Spinal cord (tissue), 10 donors: Measurements from ENCODE around the gene CHMP6. TPM values are rescaled to one million over a fixed set of nuclear protein-coding genes. Genes with fewer than 3 reads are reported as not detected.

Experiments used
- DNase-seq, 6 donors: peaks; one replicate each; pipeline versions ENCODE4 v3.0.0 to v3.0.0-alpha.2; 2013 to 2015; ENCODE audit warnings: low spot score in 6 of 6, low read depth in 4 of 6
- H3K27ac ChIP-seq: one replicate; pipeline ENCODE4 v1.5.1; 2013; ENCODE audit warnings: low read depth, low read length, control low read depth
- H3K27me3 ChIP-seq: one replicate; pipeline ENCODE4 v1.6.1; 2013; ENCODE audit warnings: low read length; ENCODE audit not compliant: control insufficient read depth, insufficient read depth
- H3K36me3 ChIP-seq: one replicate; pipeline ENCODE4 v1.6.1; 2013; ENCODE audit warnings: low read length; ENCODE audit not compliant: control insufficient read depth, insufficient read depth
- H3K4me1 ChIP-seq: one replicate; pipeline ENCODE4 v1.6.1; 2013; ENCODE audit warnings: low read length; ENCODE audit not compliant: control insufficient read depth, insufficient read depth
- H3K4me3 ChIP-seq: one replicate; pipeline ENCODE4 v1.5.1; 2013; ENCODE audit warnings: low read depth, low read length, control low read depth
- H3K9me3 ChIP-seq: one replicate; pipeline ENCODE4 v1.6.1; 2013; ENCODE audit warnings: low read length; ENCODE audit not compliant: control insufficient read depth, insufficient read depth
- WGBS: methylation state at CpG from one replicate; pipeline ENCODE4 v1.1.5; 2013; ENCODE audit warnings: missing lambda C conversion rate; ENCODE audit not compliant: insufficient coverage; 5-methylcytosine and 5-hydroxymethylcytosine counted together
- polyA plus RNA-seq, 2 donors: library from polyadenylated mRNA; unstranded; fragments of 120-200 nt; gene quantifications; one replicate each; pipeline ENCODE4 v1.2.1, GENCODE V29; 2013; ENCODE audit not compliant: insufficient read length in 2 of 2
- total RNA-seq, 2 donors: library from RNA; depleted of rRNA in 1 of 2; stranded (reverse); fragments of 120-200 nt in 1 of 2; fragments of >200 nt in 1 of 2; gene quantifications; one replicate each; pipeline versions ENCODE4 v1.2.3 to v1.2.4, GENCODE V29; 2013 to 2014
- donor health status: healthy.

Gene CHMP6
- total and polyA plus RNA-seq, 4 donors = 10.2 to 43.1 (median 24.1) TPM

DNA sequence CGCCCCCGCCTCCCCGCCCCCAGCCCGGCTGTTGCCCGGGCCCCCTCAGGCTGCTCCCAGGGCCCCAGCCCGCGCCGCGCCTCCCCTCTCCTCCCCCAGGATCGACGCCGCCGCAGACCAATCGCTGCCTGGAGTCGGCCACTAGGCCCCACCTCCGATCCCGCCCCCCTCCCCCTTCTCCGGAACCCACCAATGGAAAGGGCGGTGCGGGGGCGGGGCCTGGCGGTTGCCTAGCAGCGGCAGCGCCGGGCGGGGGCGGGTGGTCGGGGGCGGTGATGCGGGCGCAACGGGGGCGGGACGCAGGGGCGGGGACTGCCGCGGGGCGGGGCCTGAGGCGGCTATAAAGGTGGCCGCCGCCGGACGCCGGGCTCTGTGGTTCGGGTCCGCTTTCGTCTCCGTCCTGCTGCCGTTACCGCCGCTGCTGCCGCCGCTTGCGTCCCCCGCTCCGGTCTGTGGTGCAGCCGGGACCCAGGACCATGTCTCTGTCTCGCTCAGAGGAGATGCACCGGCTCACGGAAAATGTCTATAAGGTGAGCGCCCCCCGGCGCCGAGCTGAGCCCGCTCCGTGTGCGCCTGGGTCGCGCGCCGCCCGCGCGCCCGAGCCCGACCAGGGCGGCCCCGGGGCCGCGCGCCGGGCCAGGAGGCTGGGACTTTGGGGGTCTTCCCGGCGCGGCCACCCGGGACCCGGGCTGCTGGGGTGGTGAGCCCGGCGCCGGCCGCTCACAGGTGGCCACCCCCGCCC lies 43.3 kb downstream of the CHMP6 start, which contains the start of gene BAIAP2:
Gene BAIAP2 (plus strand): TSS at position 373 of the 742 bp plus-strand sequence. CDS start 104 bp downstream, at position 477.
- H3K27me3 ChIP-seq = no peaks in the 10 kb centered on the region
- DNase-seq = peak in 5 of 6 donors; percentile 88 to 99 (median 95)
- peak within 1 kb of the TSS; percentile 55 for H3K4me3 ChIP-seq
- H3K36me3 ChIP-seq = peaks cover 56% of the 10 kb centered on the region
- no peaks in the 10 kb centered on the region for H3K9me3 ChIP-seq
- WGBS = under 1% methylated on average over 76 of the region's 92 CpGs
- H3K4me1 ChIP-seq = peaks cover 66% of the 10 kb centered on the region
- H3K27ac ChIP-seq = no peak within 1 kb of the TSS

DNA sequence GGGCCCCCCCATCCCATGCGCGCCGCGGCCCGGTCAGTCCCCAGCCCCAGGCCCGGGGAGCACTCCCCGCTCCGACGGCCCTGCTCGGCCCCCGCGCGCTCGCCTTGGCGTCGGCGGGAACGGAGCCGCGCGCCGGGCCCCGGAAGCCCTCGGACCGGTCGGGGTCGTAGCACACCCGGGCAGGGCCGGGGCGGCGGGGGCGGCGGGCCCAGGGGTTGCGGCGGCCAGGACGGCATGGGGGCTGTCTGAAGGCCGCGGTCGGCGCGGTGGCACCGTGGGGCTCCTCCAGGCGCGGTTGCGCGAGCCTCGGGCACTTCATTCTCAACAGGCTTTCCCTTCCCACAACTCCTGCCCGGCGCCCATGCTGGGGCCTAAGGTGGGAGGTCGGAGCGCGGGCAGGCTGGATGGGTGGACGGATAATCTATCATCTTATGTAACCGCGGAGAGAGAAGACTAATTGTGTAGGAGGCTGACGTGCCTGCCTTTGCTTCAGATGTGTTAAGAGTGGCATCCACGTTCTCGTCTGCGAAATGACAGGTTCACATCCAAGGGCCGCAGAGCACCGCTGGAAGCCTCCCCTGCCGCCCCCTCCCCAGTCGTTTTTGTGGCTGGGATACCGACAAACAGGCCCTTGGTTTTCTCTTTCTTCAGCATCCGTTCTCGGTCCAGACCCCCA lies 44.0 kb downstream of the CHMP6 start:
- Histone ChIP-seq H3K27me3 (no peaks in the 10 kb centered on the region), H3K27ac (no peak overlapping the region), H3K4me1 (peaks cover 73% of the 10 kb centered on the region), H3K9me3 (no peaks in the 10 kb centered on the region), H3K36me3 (peaks cover 59% of the 10 kb centered on the region), H3K4me3 (peak overlapping the region; percentile 46)
- peak in 1 of 6 donors; percentile 63 for DNase-seq
- 3% methylated on average over 46 of the region's 66 CpGs for WGBS

DNA sequence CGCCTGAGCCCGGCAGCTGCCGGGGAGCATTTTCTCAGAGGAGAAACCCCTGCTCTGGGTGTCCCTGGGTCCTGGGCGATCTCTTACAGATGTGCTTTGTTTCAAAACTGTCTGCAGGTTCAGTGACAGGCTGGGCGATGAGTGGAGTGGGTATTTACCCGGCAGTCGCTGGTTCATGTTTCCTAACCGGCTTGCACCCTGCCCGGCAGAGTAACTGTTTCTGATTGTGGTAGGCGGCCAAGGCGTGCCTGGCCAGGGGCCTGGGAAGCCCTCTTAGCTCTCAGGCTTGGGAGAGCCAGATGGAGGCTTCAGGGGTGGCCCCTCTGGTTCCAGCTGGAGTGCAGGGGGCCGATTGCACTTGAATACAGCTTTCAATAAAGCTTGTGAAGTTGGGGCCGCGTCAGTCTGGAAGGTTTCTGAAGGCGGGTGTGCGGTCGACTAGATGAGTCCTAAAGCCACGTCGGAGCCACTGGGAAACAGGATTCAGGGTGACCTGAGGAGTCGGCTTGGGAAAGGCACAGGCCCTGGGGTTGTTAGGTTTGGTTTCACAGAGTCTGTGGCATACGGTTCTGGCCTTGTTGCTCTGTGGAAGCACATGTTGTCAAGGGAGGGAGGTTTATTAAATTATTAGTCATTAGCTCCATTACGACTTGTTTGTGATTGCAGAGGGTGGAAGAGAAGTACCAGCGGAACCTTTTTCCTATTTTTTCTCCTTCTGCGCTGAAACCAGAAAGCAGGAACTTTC lies 44.7 kb downstream of the CHMP6 start:
- peak overlapping the region; percentile 46 for H3K4me3 ChIP-seq
- H3K27me3 ChIP-seq = no peaks in the 10 kb centered on the region
- WGBS = 19% methylated on average over 21 of the region's 24 CpGs
- H3K4me1 ChIP-seq = peaks cover 80% of the 10 kb centered on the region
- H3K27ac ChIP-seq = no peak overlapping the region
- H3K36me3 ChIP-seq = peaks cover 52% of the 10 kb centered on the region
- no peaks in the 10 kb centered on the region for H3K9me3 ChIP-seq
- DNase-seq = peak in 2 of 6 donors; percentile 59 to 72

DNA sequence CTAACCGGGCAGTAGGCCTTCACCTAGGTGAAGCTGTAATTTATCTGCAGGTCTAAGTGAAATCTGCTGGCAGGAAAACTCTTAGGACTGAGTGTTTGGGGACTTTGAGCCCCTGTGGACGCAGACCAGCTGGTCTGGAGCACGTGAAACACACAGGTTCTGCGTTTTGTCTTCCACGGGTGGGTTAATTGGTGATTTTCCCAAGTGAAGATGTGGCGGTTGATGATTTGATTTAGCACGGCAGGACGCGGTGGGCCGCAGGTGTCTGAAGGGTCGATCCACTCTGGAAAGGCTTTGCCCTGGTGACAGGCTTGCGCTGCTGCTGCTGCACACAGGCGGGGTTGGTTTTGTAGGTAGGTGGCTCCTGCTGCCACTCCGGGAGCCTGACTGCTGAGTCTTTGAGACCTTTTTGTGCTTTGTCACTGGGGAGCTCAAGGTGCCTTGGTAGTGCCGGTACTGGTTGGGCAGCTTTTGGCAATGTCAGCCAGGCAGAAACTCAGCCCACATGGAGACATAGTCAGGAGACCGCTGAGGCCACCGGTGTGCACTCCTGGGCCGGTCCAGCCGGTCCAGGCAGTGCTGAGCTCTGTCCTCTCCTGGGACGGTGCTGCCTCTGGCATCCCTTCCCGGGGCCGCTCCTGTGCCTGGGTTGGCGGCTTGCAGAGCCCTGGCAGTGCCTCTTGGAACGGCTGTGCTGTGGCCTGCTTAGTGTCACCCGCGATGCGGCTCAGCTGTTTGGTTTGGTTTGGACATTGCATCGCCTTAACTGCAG lies 45.6 kb downstream of the CHMP6 start:
- peaks cover 79% of the 10 kb centered on the region for H3K4me1 ChIP-seq
- peak overlapping the region; percentile 46 for H3K4me3 ChIP-seq
- 53% methylated on average over 26 of the region's 28 CpGs for WGBS
- H3K36me3 ChIP-seq = peaks cover 43% of the 10 kb centered on the region
- no peaks in the 10 kb centered on the region for H3K27me3 ChIP-seq
- no peaks in the 10 kb centered on the region for H3K9me3 ChIP-seq
- DNase-seq = peak in 1 of 6 donors; percentile 62
- no peak overlapping the region for H3K27ac ChIP-seq

DNA sequence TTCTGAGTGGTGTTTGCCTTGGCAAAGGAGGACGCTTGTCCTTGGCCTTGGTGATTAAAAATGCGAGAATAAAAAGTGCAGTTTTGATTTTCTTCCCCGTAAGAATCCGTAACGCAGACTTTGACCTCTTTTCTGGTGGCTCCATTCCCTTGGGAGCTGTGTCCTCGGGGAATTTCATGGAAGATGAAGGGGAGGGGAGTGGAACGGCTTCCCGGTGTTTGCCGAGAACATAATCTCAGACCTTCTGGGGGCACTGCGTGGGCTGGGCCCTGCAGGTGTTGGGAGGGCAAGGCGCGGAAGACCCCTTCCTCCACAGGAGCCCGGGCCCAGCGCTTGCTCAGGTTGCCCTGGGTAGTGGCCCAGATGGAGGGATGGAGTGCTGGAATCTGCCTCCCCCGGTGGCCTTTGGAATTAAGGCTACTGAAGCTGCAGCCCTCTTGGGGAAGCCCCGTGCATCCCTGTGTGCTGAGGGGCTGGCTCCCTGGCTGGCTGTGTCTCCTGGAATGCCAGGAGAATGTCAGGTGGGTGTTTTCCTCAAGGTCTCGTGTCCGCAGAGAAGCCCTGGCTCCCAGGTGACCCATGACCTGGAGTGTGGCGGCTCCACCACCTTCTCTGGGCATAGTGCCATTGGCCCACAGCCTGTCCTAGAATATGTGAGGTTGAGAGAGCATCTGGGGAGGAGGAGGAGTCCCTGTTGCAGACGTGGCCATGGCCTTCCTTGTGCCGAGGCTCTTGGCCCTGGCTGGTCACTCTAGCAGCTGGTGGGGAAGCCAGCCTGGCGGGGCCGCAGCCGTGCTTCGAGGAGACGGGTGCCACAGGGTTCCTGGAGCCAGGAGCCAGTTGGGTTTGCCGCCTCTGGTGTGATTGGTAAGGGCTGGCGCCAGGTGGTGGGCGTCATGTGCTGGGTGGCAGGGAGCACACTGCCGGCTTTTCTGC lies 46.4 kb downstream of the CHMP6 start:
- peaks cover 35% of the 10 kb centered on the region for H3K36me3 ChIP-seq
- H3K27ac ChIP-seq = no peak overlapping the region
- DNase-seq = no peak
- no peak overlapping the region for H3K4me3 ChIP-seq
- WGBS = 76% methylated on average over 20 of the region's 30 CpGs
- H3K9me3 ChIP-seq = no peaks in the 10 kb centered on the region
- H3K4me1 ChIP-seq = peaks cover 73% of the 10 kb centered on the region
- H3K27me3 ChIP-seq = no peaks in the 10 kb centered on the region

DNA sequence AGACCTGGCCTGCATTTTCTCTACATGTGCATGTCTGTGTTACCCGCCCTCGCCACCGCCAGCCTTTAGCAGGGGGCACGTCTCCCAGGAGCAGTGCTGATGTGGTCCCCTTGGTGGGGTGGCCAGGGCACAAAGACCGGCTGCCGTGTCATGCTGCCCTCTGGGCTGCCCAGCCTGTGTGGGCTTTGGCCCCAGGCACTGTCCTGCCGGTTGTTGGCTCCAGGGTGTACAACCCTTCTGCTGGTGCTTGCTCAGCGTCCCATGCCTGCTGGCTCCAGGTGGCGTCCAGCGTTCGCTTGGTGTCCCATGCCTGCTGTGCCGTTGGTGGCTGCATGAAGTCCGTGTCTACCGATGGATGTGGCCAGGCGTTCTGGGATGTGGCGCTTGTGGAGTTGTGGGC lies 47.5 kb downstream of the CHMP6 start:
- Histone ChIP-seq H3K27me3 (no peaks in the 10 kb centered on the region), H3K4me3 (no peak overlapping the region), H3K9me3 (no peaks in the 10 kb centered on the region), H3K4me1 (peaks cover 71% of the 10 kb centered on the region), H3K36me3 (peaks cover 41% of the 10 kb centered on the region), H3K27ac (no peak overlapping the region)
- WGBS = 83% methylated on average over 16 of the region's 16 CpGs
- no peak for DNase-seq

DNA sequence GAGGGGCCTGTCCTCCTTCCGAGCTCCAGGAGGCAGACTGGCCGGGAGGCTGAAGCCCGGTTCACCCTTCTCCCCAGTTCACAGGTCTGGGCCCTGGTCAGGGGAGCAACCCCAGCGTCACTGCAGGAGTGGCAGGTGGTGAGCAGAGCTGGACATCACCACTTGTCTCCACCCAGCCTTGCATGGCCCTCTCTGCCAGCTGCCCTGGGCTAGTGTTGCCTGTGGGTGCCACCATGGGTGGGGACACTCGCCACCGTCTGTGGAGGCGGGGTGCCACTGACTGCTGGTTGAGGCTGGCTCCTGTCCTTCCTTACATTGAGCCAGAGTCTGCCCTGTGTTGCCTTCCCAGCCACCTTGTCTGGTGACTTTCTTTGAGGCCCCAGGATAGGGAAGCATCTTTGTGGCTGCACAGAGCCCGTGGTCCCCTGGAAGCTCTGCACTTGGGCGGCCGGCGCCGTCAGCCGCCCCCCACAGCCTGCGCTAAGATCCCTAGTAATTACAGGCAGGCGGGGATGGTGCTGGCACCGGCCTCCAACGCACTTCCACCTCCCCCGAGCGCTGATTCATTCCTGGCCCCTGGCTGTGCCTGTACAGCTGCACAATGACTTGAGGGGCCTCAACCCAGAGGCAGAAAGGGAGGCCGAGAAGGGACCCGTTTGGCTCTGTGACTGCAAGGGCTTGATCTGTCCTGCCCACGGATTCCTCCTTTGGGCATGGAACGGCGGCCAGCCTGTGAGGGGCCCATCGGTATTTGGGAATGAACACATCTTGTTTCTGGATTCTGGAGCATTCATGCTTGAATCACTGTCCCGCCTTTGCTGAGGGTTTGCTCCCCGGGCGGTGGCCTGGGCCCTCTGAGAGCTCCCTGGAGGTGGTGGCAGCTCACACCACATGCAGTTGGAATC lies 48.5 kb downstream of the CHMP6 start:
- Histone ChIP-seq H3K27ac (no peak overlapping the region), H3K27me3 (no peaks in the 10 kb centered on the region), H3K4me3 (no peak overlapping the region), H3K36me3 (peaks cover 48% of the 10 kb centered on the region), H3K4me1 (peaks cover 79% of the 10 kb centered on the region), H3K9me3 (no peaks in the 10 kb centered on the region)
- WGBS = 44% methylated on average over 28 of the region's 28 CpGs
- DNase-seq = peak in 1 of 6 donors; percentile 62

DNA sequence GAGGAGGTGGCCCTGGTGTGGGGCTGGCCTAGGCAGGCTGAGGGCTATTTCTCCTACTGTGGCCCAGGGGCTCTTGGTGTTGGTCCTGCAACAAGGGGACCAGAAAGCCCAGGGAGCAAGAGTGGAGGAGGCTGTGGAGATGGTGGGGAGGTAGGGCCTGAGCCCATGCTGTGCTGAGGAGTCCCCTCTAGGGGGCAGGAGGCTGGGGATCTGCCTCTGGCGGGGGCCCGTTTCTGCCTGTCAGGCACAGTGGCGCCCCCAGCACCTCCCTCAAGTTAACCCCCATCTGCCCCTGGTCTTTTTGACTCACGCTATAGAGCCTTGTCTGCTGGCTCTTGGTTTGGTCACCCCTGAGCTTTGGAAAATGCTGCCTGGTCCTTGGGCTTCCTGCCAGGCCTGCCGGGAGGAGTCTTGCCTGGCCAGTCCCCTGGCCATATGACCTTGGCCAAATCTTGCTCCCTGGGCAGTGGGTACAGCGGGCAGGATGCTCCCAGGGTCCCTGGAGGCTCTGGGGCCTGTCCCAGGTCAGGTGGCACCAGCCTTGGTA lies 49.2 kb downstream of the CHMP6 start:
- WGBS = 51% methylated on average over 6 of the region's 6 CpGs
- Histone ChIP-seq H3K27ac (no peak overlapping the region), H3K4me1 (peaks cover 84% of the 10 kb centered on the region), H3K9me3 (no peaks in the 10 kb centered on the region), H3K36me3 (peaks cover 56% of the 10 kb centered on the region), H3K27me3 (no peaks in the 10 kb centered on the region), H3K4me3 (no peak overlapping the region)
- no peak for DNase-seq
